Measurements from ENCODE around the gene SOX5. TPM values are rescaled to one million over a fixed set of nuclear protein-coding genes. Genes with fewer than 3 reads are reported as not detected.

Gene SOX5
- total and polyA plus RNA-seq, 2 experiments from 2014 or later = 14.8 to 26.4 TPM

GRCh38 chr12:23867794-23868193 is 81.7 kb downstream of the SOX5 start:
- no peaks in the 10 kb centered on the region for H3K9me3 ChIP-seq (ENCODE audit: low read depth)
- H3K4me1 ChIP-seq (ENCODE audit: insufficient read depth) = no peaks in the 10 kb centered on the region
- H3K9me2 ChIP-seq (replicated peaks; ENCODE audit: insufficient read depth) = no peaks in the 10 kb centered on the region
- H3K27me3 ChIP-seq = no peaks in the 10 kb centered on the region
- H4K20me1 ChIP-seq (ENCODE audit: insufficient read depth, poor library complexity, severe bottlenecking) = no peaks in the 10 kb centered on the region
- no peak overlapping the region for H3K4me3 ChIP-seq
- TF ChIP-seq EZH2 (IDR thresholded peaks at IDR 0.05; ENCODE audit: borderline replicate concordance) = no peak
- TF ChIP-seq EZH2phosphoT487 (IDR thresholded peaks at IDR 0.05; ENCODE audit: low read depth, severe bottlenecking, unreplicated experiment) = no peak
- TF ChIP-seq CTCF (IDR thresholded peaks at IDR 0.05; ENCODE audit: poor library complexity) = no peak
- no peaks in the 10 kb centered on the region for H3K79me2 ChIP-seq
- H3K4me2 ChIP-seq = no peak overlapping the region
- no peak overlapping the region for H2AFZ ChIP-seq
- no peak overlapping the region for H3K27ac ChIP-seq
- H3K36me3 ChIP-seq (replicated peaks; ENCODE audit: insufficient read depth, low read depth) = no peaks in the 10 kb centered on the region
- DNase-seq (ENCODE audit: low spot score) = no peak

GRCh38 chr12:23862701-23863100 is 86.8 kb downstream of the SOX5 start:
- WGBS (ENCODE audit: low lambda C conversion rate, missing lambda C conversion rate) = 93% methylated on average over 3 of the region's 3 CpGs
- H4K20me1 ChIP-seq (ENCODE audit: insufficient read depth, poor library complexity, severe bottlenecking) = no peaks in the 10 kb centered on the region
- no peaks in the 10 kb centered on the region for H3K36me3 ChIP-seq (replicated peaks; ENCODE audit: insufficient read depth, low read depth)
- H3K79me2 ChIP-seq = no peaks in the 10 kb centered on the region
- H3K27me3 ChIP-seq = no peaks in the 10 kb centered on the region
- DNase-seq (ENCODE audit: low spot score) = no peak
- H2AFZ ChIP-seq = no peak overlapping the region
- H3K9me2 ChIP-seq (replicated peaks; ENCODE audit: insufficient read depth) = no peaks in the 10 kb centered on the region
- no peaks in the 10 kb centered on the region for H3K9me3 ChIP-seq (ENCODE audit: low read depth)
- no peak overlapping the region for H3K27ac ChIP-seq
- H3K4me2 ChIP-seq = no peak overlapping the region
- H3K4me1 ChIP-seq (ENCODE audit: insufficient read depth) = no peaks in the 10 kb centered on the region
- no peak overlapping the region for H3K4me3 ChIP-seq
- no peak for TF ChIP-seq EZH2phosphoT487 (IDR thresholded peaks at IDR 0.05; ENCODE audit: low read depth, severe bottlenecking, unreplicated experiment)
- no peak for TF ChIP-seq CTCF (IDR thresholded peaks at IDR 0.05; ENCODE audit: poor library complexity)
- no peak for TF ChIP-seq EZH2 (IDR thresholded peaks at IDR 0.05; ENCODE audit: borderline replicate concordance)

- H3K4me3 ChIP-seq = no peak overlapping the region
- no peaks in the 10 kb centered on the region for H3K27me3 ChIP-seq
- H3K9me2 ChIP-seq (replicated peaks; ENCODE audit: insufficient read depth) = no peaks in the 10 kb centered on the region
- H3K4me1 ChIP-seq (ENCODE audit: insufficient read depth) = no peaks in the 10 kb centered on the region
- no peaks in the 10 kb centered on the region for H4K20me1 ChIP-seq (ENCODE audit: insufficient read depth, poor library complexity, severe bottlenecking)
- 90% methylated on average over 1 of the region's 1 CpG for WGBS (ENCODE audit: low lambda C conversion rate, missing lambda C conversion rate)
- H3K27ac ChIP-seq = no peak overlapping the region
- TF ChIP-seq CTCF (IDR thresholded peaks at IDR 0.05; ENCODE audit: poor library complexity) = no peak
- no peak for TF ChIP-seq EZH2phosphoT487 (IDR thresholded peaks at IDR 0.05; ENCODE audit: low read depth, severe bottlenecking, unreplicated experiment)
- TF ChIP-seq EZH2 (IDR thresholded peaks at IDR 0.05; ENCODE audit: borderline replicate concordance) = no peak
- no peak overlapping the region for H3K4me2 ChIP-seq
- no peaks in the 10 kb centered on the region for H3K9me3 ChIP-seq (ENCODE audit: low read depth)
- no peak overlapping the region for H2AFZ ChIP-seq
- no peaks in the 10 kb centered on the region for H3K79me2 ChIP-seq
- no peaks in the 10 kb centered on the region for H3K36me3 ChIP-seq (replicated peaks; ENCODE audit: insufficient read depth, low read depth)
- no peak for DNase-seq (ENCODE audit: low spot score)
Observed at GRCh38 chr12:23860019-23860418, 89.5 kb downstream of the SOX5 start.

GRCh38 chr12:23857178-23857577 is 92.3 kb downstream of the SOX5 start:
- H2AFZ ChIP-seq = no peak overlapping the region
- H3K27me3 ChIP-seq = no peaks in the 10 kb centered on the region
- no peak overlapping the region for H3K27ac ChIP-seq
- H4K20me1 ChIP-seq (ENCODE audit: insufficient read depth, poor library complexity, severe bottlenecking) = no peaks in the 10 kb centered on the region
- no peak overlapping the region for H3K4me3 ChIP-seq
- no peak overlapping the region for H3K4me2 ChIP-seq
- no peaks in the 10 kb centered on the region for H3K36me3 ChIP-seq (replicated peaks; ENCODE audit: insufficient read depth, low read depth)
- no peaks in the 10 kb centered on the region for H3K79me2 ChIP-seq
- no peaks in the 10 kb centered on the region for H3K9me3 ChIP-seq (ENCODE audit: low read depth)
- no peaks in the 10 kb centered on the region for H3K4me1 ChIP-seq (ENCODE audit: insufficient read depth)
- no peaks in the 10 kb centered on the region for H3K9me2 ChIP-seq (replicated peaks; ENCODE audit: insufficient read depth)
- no peak for DNase-seq (ENCODE audit: low spot score)
- TF ChIP-seq CTCF (IDR thresholded peaks at IDR 0.05; ENCODE audit: poor library complexity) (no peak), EZH2 (IDR thresholded peaks at IDR 0.05; ENCODE audit: borderline replicate concordance) (no peak), EZH2phosphoT487 (IDR thresholded peaks at IDR 0.05; ENCODE audit: low read depth, severe bottlenecking, unreplicated experiment) (no peak)

Measured in hepatocyte (in vitro differentiated cells).